GM10266 (cell line): Measurements from ENCODE around the gene SNRPB2.

Experiments used
- DNase-seq: peaks from one replicate; pipeline ENCODE4 v3.0.0; 2012; ENCODE audit errors: extremely low spot score
- TF ChIP-seq, protein P1 (sequence below): IDR thresholded peaks from 2 replicates; pipeline ENCODE4 v1.5.1; 2012; ENCODE audit warnings: mild to moderate bottlenecking, low read depth; ENCODE audit not compliant: control insufficient read depth, insufficient read depth; ENCODE audit errors: missing control alignments

SNRPB2 gene

DNA sequence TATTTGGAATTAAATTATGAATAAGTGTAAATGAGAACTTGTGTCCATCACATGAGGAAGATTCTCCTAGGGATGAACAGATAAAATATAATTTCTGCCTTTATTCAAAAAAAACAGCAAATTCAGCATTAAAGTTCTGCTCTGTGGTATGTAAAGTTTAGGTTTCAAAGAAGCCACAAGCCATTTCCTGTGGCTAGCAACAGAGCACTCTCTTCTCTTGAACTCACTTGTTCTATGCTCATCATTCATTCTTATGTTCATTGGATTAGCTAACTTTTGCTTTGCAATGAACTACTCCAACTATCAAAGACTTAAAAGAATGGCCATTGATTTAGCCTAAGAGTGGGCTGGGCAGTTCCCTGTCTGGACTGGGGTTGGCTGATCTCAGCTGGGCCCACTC is 20.8 kb upstream of the SNRPB2 start:
- DNase-seq = peak; percentile 36

DNA sequence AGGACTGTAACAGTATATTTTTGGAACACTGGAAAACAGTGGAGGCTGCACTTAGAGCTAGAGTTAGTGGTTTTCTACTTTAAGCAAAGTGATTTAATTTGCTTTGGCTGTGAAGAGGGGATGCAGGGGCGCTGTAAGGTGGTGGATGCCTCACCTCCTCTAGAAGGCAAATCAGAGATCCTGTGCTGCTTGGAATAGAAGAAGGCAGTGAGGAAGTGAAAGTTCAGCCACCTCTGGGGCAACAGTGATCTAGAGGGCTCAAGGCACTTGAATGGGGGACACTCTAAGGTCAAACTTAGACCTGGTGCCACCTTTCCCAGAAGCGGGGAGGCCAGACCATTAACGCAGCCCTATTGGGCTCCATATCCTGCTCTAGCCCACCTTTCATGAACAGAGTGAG is 19.0 kb upstream of the SNRPB2 start:
- TF ChIP-seq, protein P1, sequence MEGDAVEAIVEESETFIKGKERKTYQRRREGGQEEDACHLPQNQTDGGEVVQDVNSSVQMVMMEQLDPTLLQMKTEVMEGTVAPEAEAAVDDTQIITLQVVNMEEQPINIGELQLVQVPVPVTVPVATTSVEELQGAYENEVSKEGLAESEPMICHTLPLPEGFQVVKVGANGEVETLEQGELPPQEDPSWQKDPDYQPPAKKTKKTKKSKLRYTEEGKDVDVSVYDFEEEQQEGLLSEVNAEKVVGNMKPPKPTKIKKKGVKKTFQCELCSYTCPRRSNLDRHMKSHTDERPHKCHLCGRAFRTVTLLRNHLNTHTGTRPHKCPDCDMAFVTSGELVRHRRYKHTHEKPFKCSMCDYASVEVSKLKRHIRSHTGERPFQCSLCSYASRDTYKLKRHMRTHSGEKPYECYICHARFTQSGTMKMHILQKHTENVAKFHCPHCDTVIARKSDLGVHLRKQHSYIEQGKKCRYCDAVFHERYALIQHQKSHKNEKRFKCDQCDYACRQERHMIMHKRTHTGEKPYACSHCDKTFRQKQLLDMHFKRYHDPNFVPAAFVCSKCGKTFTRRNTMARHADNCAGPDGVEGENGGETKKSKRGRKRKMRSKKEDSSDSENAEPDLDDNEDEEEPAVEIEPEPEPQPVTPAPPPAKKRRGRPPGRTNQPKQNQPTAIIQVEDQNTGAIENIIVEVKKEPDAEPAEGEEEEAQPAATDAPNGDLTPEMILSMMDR = no peak
- DNase-seq = no peak

More for the DNA sequence above, 20.8 kb upstream of the SNRPB2 start:
- TF ChIP-seq, protein P1 = no peak

DNA sequence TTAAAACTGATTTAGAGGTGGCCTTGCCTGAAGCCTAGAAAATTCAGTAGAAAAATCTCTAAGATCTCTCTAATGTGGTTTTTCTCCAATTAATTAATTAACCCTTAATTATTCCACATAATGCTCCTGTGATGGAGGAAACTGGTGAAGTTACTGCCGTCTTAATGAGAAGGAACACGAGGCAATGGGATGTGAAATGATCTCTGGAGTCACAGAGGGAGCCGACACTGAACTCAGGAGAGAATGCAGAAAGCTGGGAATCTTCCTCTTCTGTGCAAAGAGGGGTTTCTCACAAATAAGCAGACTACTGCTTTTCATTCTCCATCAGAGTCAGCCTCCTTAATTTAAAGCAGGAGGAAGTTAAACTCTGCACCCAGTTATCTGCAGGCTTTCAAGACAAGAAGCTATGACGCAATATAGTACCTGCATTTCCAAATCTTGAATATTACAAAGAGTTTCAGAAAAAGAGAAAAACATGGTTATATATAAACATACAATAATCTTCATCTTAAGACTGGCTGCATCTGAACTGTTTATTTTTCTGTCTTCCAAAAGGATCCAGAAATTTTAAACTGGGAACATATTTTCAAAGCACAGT is 18.1 kb upstream of the SNRPB2 start:
- TF ChIP-seq, protein P1 = no peak
- no peak for DNase-seq

GRCh38 chr20:16712511-16712947 is 17.3 kb upstream of the SNRPB2 start:
- DNase-seq = no peak
- TF ChIP-seq, protein P1 = no peak

- TF ChIP-seq, protein P1 = no peak
- no peak for DNase-seq
These were observed 16.8 kb upstream of the SNRPB2 start for GRCh38 chr20:16713066-16713465.

DNA sequence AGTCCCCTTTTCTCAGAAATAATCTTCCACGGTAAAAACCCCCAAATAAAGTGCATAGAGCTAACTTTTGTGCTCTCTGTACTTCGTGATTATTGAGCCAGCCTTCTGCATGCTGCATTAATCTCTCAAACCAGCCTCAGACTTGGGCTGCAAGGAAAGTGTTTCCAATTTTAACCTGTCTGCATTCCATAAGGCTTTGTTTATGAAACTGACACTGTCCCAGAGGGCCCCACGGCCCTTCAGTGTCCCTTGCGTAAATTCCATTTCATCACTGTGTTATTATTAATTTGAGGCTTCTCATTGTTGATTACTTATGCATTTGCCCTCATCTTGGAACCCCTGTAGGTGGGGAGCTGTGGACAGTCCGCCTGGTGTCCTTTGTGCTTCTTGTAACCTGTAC is 15.6 kb upstream of the SNRPB2 start:
- no peak for DNase-seq
- TF ChIP-seq, protein P1 = no peak

DNA sequence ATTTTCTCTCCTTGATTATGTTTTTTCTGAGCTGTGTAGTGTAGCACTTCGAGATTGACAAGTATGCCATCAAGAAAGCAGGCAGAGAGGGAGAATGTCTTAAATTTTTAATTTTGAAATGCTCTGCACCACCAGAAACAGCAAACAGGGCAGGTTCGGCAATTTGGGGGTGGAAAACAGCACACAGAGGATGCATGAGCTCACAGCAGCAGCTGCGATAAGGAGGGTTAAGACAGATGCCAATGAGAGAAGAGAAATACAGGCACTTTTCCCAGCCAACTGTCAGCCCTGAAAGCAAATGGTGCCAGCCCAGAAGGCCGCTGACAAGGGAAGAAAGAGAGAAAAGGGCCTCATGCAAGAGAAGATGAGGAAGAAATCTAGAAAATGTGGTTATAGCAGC is 15.1 kb upstream of the SNRPB2 start:
- DNase-seq = no peak
- TF ChIP-seq, protein P1 = no peak
